Right hindlimb (tissue), 1 donor: ENCODE measurements around the gene LRP2.
"Not testable (repeated sequence)": the region's sequence is repeated elsewhere in the genome, so short reads cannot be mapped to it uniquely, and the experiment has no call there.

Experiments used
- DNase-seq: peaks from one replicate; pipeline ENCODE4 v3.0.0-alpha.2; 2018

Gene LRP2

GRCh38 chr2:169300636-169301530 lies 61.5 kb downstream of the LRP2 start:
- no peak for DNase-seq

- no peak for DNase-seq
Measured at GRCh38 chr2:169298007-169298406, 64.3 kb downstream of the LRP2 start.

GRCh38 chr2:169294001-169294675 lies 68.2 kb downstream of the LRP2 start:
- no peak for DNase-seq

GRCh38 chr2:169291517-169291916 lies 70.8 kb downstream of the LRP2 start:
- no peak for DNase-seq

GRCh38 chr2:169290433-169290832 lies 71.9 kb downstream of the LRP2 start:
- DNase-seq = no peak

GRCh38 chr2:169287666-169288065 lies 74.7 kb downstream of the LRP2 start:
- DNase-seq = no peak

- no peak for DNase-seq
Measured at GRCh38 chr2:169286624-169287231, 75.6 kb downstream of the LRP2 start.

- no peak for DNase-seq
Measured at GRCh38 chr2:169285531-169286235, 76.7 kb downstream of the LRP2 start.

- DNase-seq = no peak
Measured at GRCh38 chr2:169280502-169280901, 81.8 kb downstream of the LRP2 start.

GRCh38 chr2:169275696-169276444 lies 86.5 kb downstream of the LRP2 start:
- DNase-seq = no peak

GRCh38 chr2:169272010-169272409 lies 90.3 kb downstream of the LRP2 start:
- DNase-seq = no peak

GRCh38 chr2:169270574-169270973 lies 91.8 kb downstream of the LRP2 start:
- not testable (repeated sequence) for DNase-seq

GRCh38 chr2:169265591-169265990 lies 96.7 kb downstream of the LRP2 start:
- DNase-seq = no peak

- DNase-seq = no peak
Measured at GRCh38 chr2:169260846-169261642, 101.3 kb downstream of the LRP2 start.

GRCh38 chr2:169260246-169260645 lies 102.1 kb downstream of the LRP2 start:
- DNase-seq = no peak

- no peak for DNase-seq
Measured at GRCh38 chr2:169259402-169259801, 102.9 kb downstream of the LRP2 start.

GRCh38 chr2:169258045-169258601 lies 104.2 kb downstream of the LRP2 start:
- DNase-seq = no peak

GRCh38 chr2:169254774-169255173 lies 107.6 kb downstream of the LRP2 start:
- DNase-seq = no peak

GRCh38 chr2:169247211-169247610 lies 115.1 kb downstream of the LRP2 start:
- DNase-seq = no peak

- DNase-seq = no peak
Measured at GRCh38 chr2:169240405-169240804, 121.9 kb downstream of the LRP2 start.

- no peak for DNase-seq
Measured at GRCh38 chr2:169237939-169238338, 124.4 kb downstream of the LRP2 start.
